ENCODE measurements around the gene HSD17B12.

Gene HSD17B12

DNA sequence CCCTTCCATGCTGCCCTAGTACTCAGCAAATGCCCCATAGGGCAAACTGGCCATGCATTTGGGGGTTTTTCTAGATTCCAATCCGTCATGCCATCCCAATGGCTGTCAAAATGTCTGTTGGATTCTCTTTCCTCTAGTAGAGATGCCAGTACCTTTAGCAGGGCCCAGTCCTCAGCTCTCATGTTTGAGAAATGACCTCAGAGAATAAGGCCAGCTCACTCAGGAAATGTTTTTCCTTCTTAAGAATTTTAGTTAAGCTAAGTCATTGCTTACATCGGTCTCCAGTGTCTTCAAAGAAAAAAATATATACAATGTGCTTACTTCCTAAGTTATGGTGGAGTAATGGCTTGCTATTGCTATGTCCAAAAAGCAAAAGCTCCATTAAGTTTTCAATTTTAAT is 186.0 kb downstream of the HSD17B12 start:
- no peak overlapping the region for H2AFZ ChIP-seq (ENCODE audit: low read length)
- no peak overlapping the region for H3K27ac ChIP-seq (ENCODE audit: low read length)
- no peak overlapping the region for H3K4me2 ChIP-seq (ENCODE audit: low read depth, low read length)
- H3K9ac ChIP-seq (ENCODE audit: low read length), result no peak overlapping the region
- 0 out of 2 replicates have a peak, but pooled peaks cover 8% of the 10 kb centered on the region for H3F3A ChIP-seq (ENCODE audit: insufficient read depth, low read length)
- H3K9me3 ChIP-seq (replicated peaks; ENCODE audit: insufficient read depth, low read length), result no peaks in the 10 kb centered on the region
- H3K79me2 ChIP-seq (ENCODE audit: low read length), result no peaks in the 10 kb centered on the region
- H3K27me3 ChIP-seq (replicated peaks; ENCODE audit: insufficient read depth, low read length), result peaks cover 33% of the 10 kb centered on the region
- no peaks in the 10 kb centered on the region for H3K9me2 ChIP-seq (replicated peaks; ENCODE audit: insufficient read depth, low read length)
- H3K4me1 ChIP-seq (ENCODE audit: low read length), result peaks cover 15% of the 10 kb centered on the region
- H4K20me1 ChIP-seq (ENCODE audit: insufficient read depth, low read length), result no peaks in the 10 kb centered on the region
- H3K36me3 ChIP-seq (replicated peaks; ENCODE audit: insufficient read depth, low read length), result no peaks in the 10 kb centered on the region
- H3K4me3 ChIP-seq (ENCODE audit: low read length), result no peak overlapping the region
- TF ChIP-seq EZH2phosphoT487 (IDR thresholded peaks at IDR 0.05; ENCODE audit: low read length) (no peak), EZH2 (optimal IDR thresholded peaks at IDR 0.05; ENCODE audit: low read depth, low read length) (no peak)
- TF ChIP-seq, protein P1, sequence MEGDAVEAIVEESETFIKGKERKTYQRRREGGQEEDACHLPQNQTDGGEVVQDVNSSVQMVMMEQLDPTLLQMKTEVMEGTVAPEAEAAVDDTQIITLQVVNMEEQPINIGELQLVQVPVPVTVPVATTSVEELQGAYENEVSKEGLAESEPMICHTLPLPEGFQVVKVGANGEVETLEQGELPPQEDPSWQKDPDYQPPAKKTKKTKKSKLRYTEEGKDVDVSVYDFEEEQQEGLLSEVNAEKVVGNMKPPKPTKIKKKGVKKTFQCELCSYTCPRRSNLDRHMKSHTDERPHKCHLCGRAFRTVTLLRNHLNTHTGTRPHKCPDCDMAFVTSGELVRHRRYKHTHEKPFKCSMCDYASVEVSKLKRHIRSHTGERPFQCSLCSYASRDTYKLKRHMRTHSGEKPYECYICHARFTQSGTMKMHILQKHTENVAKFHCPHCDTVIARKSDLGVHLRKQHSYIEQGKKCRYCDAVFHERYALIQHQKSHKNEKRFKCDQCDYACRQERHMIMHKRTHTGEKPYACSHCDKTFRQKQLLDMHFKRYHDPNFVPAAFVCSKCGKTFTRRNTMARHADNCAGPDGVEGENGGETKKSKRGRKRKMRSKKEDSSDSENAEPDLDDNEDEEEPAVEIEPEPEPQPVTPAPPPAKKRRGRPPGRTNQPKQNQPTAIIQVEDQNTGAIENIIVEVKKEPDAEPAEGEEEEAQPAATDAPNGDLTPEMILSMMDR (IDR thresholded peaks at IDR 0.05; ENCODE audit: low read length), result no peak
- no peak for DNase-seq

DNA sequence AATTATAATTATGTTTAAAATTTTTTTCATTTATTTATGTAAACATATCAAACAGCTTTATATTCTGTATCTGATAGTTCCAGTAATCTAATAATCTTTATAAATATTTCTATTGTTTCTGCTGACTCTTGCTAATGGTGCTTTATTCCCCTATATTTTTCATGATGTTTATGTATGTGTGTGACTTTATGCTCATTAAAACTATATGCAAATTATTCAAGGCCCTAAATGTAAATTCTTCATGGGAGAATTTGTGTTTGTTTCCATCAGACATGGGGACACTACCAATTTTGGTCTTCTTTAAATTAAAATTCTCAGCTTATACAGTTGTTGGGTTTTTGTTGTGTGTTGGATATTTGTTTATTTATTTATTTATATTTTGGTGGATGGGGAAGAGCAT is 186.4 kb downstream of the HSD17B12 start:
- DNase-seq, result no peak
- H3K4me1 ChIP-seq (ENCODE audit: low read length), result peaks cover 15% of the 10 kb centered on the region

DNA sequence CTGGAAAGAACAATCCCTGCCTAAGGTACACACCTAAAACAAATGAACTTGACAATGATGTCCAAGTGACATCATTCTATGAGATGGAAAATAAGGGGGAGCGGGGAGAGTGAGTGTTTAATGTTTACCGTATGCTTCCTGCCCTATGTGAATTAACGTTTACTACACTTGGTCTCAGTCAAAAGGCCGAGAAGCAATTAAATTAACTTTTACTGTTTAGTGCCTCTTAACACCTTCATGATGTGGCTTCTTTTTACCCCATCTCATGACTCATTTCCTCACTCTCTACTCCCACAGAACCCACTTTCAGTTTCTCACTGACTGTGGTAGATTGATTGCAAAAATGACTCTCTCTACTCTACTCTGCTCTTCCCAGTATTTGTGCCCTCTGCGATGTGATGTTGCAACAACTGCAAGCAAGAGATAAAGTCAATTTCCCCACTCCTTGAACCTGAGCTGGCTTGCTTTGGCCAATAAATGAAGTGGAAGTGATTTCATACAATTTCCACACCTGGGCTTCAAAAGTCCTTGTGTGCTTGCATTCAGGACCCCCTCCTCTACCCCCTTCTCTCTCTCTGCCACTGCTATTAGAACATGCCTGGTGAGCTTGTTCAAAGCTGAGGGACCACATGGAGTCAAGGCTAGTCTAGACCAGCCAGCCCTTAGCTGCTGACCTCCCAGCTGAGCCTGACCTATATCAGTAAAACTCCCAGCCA is 188.5 kb downstream of the HSD17B12 start:
- Histone ChIP-seq H3F3A (ENCODE audit: insufficient read depth, low read length) (0 out of 2 replicates have a peak, but pooled peaks cover 8% of the 10 kb centered on the region), H3K27ac (ENCODE audit: low read length) (no peak overlapping the region), H3K9me3 (replicated peaks; ENCODE audit: insufficient read depth, low read length) (no peaks in the 10 kb centered on the region), H3K79me2 (ENCODE audit: low read length) (no peaks in the 10 kb centered on the region), H3K9me2 (replicated peaks; ENCODE audit: insufficient read depth, low read length) (no peaks in the 10 kb centered on the region), H3K4me2 (ENCODE audit: low read depth, low read length) (peak overlapping the region; percentile 42), H3K27me3 (replicated peaks; ENCODE audit: insufficient read depth, low read length) (peaks cover 58% of the 10 kb centered on the region), H3K4me3 (ENCODE audit: low read length) (no peak overlapping the region), H2AFZ (ENCODE audit: low read length) (no peak overlapping the region), H3K9ac (ENCODE audit: low read length) (no peak overlapping the region), H4K20me1 (ENCODE audit: insufficient read depth, low read length) (no peaks in the 10 kb centered on the region), H3K4me1 (ENCODE audit: low read length) (peaks cover 15% of the 10 kb centered on the region), H3K36me3 (replicated peaks; ENCODE audit: insufficient read depth, low read length) (no peaks in the 10 kb centered on the region)
- DNase-seq, result peak; percentile 76
- TF ChIP-seq, protein P1 (IDR thresholded peaks at IDR 0.05; ENCODE audit: low read length), result no peak
- TF ChIP-seq EZH2 (optimal IDR thresholded peaks at IDR 0.05; ENCODE audit: low read depth, low read length) (no peak), EZH2phosphoT487 (IDR thresholded peaks at IDR 0.05; ENCODE audit: low read length) (no peak)

More for the DNA sequence above, 186.4 kb downstream of the HSD17B12 start:
- Histone ChIP-seq H3K36me3 (replicated peaks; ENCODE audit: insufficient read depth, low read length) (no peaks in the 10 kb centered on the region), H3K9ac (ENCODE audit: low read length) (no peak overlapping the region), H3K27ac (ENCODE audit: low read length) (no peak overlapping the region), H2AFZ (ENCODE audit: low read length) (no peak overlapping the region), H4K20me1 (ENCODE audit: insufficient read depth, low read length) (no peaks in the 10 kb centered on the region), H3K4me3 (ENCODE audit: low read length) (no peak overlapping the region), H3K27me3 (replicated peaks; ENCODE audit: insufficient read depth, low read length) (peaks cover 38% of the 10 kb centered on the region), H3K79me2 (ENCODE audit: low read length) (no peaks in the 10 kb centered on the region), H3K9me3 (replicated peaks; ENCODE audit: insufficient read depth, low read length) (no peaks in the 10 kb centered on the region), H3K9me2 (replicated peaks; ENCODE audit: insufficient read depth, low read length) (no peaks in the 10 kb centered on the region), H3K4me2 (ENCODE audit: low read depth, low read length) (no peak overlapping the region), H3F3A (ENCODE audit: insufficient read depth, low read length) (0 out of 2 replicates have a peak, but pooled peaks cover 8% of the 10 kb centered on the region)
- TF ChIP-seq, protein P1 (IDR thresholded peaks at IDR 0.05; ENCODE audit: low read length), result no peak
- no peak for TF ChIP-seq EZH2phosphoT487 (IDR thresholded peaks at IDR 0.05; ENCODE audit: low read length)
- no peak for TF ChIP-seq EZH2 (optimal IDR thresholded peaks at IDR 0.05; ENCODE audit: low read depth, low read length)

All from MM.1S (cell line).